A673 (cell line): Measurements from ENCODE around the gene CACNA2D3. TPM values are rescaled to one million over a fixed set of nuclear protein-coding genes. Genes with fewer than 3 reads are reported as not detected.

Source experiments
- BruUV-seq: library from RNA; stranded (reverse); fragments of 400-500 nt; replicated peaks from 2 replicates; lab custom pipeline; 2021; lab: Mats Ljungman, UMichigan
- CTCF ChIA-PET: fragments of 300-600 bp; sonication (Branson Sonifier 250); formaldehyde crosslinking; loops from one replicate; lab custom pipeline; 2022; ENCODE audit warnings: antibody characterized with exemption; lab: Charles Lee
- POLR2A ChIA-PET: fragments of 300-600 bp; sonication (Branson Sonifier 250); formaldehyde crosslinking; loops from one replicate; lab custom pipeline; 2022; ENCODE audit warnings: antibody characterized with exemption; ENCODE audit not compliant: low non-redundant PET; lab: Charles Lee
- DNase-seq: peaks from one replicate; pipeline ENCODE4 v3.0.0-alpha.2; 2015; ENCODE audit warnings: low spot score
- H3K27ac ChIP-seq: fragments of 200-600 bp; sonication (generic); 2 replicates; pipeline ENCODE4 v1.5.1; 2016; ENCODE audit warnings: mixed run types, low read depth, mild to moderate bottlenecking, mixed read lengths, antibody characterized with exemption, low read length; ENCODE audit not compliant: poor library complexity, severe bottlenecking
- H3K27me3 ChIP-seq: fragments of 200-600 bp; sonication (generic); replicated peaks from 2 replicates; pipeline ENCODE4 v1.6.1; 2017; ENCODE audit warnings: mixed run types, low read depth, mild to moderate bottlenecking, mixed read lengths, antibody characterized with exemption, low read length; ENCODE audit not compliant: insufficient read depth, poor library complexity
- H3K36me3 ChIP-seq: fragments of 200-600 bp; sonication (generic); 2 replicates; pipeline ENCODE4 v1.6.1; 2016; ENCODE audit warnings: mixed run types, mild to moderate bottlenecking, mixed read lengths, antibody characterized with exemption, low read length; ENCODE audit not compliant: insufficient read depth, poor library complexity, severe bottlenecking
- H3K4me1 ChIP-seq: fragments of 200-600 bp; sonication (generic); 2 replicates; pipeline ENCODE4 v1.6.1; 2017; ENCODE audit warnings: mixed run types, mild to moderate bottlenecking, mixed read lengths, antibody characterized with exemption, low read length; ENCODE audit not compliant: insufficient read depth, poor library complexity, severe bottlenecking
- H3K4me3 ChIP-seq: fragments of 200-600 bp; sonication (generic); 2 replicates; pipeline ENCODE4 v1.5.1; 2016; ENCODE audit warnings: low read depth, mixed run types, mild to moderate bottlenecking, mixed read lengths, low read length; ENCODE audit not compliant: poor library complexity, severe bottlenecking
- H3K9me3 ChIP-seq: fragments of 200-600 bp; sonication (generic); 2 replicates; pipeline ENCODE4 v1.6.1; 2016; ENCODE audit warnings: mixed run types, low read depth, mild to moderate bottlenecking, mixed read lengths, antibody characterized with exemption, low read length; ENCODE audit not compliant: poor library complexity, severe bottlenecking
- EZH2 ChIP-seq: fragments of 200-600 bp; sonication (generic); IDR thresholded peaks from 2 replicates; pipeline ENCODE4 v1.6.1; 2017; ENCODE audit warnings: borderline replicate concordance, low read depth, mild to moderate bottlenecking, mixed read lengths, antibody characterized with exemption, low read length; ENCODE audit not compliant: poor library complexity, severe bottlenecking
- intact Hi-C: fragments of 100-400 bp; cut with micrococcal nuclease; formaldehyde crosslinking; loops from one replicate; pipeline ENCODE4 v1.10.0; 2022; ENCODE audit not compliant: unreplicated experiment
- total RNA-seq: library from RNA; stranded (reverse); gene quantifications from 2 replicates; pipeline ENCODE4 v1.2.3, GENCODE V29; 2021
- TF ChIP-seq, protein P1 (sequence below): fragments of 300-800, 200-600 bp; sonication (generic); conservative IDR thresholded peaks from 2 replicates; pipeline ENCODE4 v1.5.1; 2017; ENCODE audit warnings: low read depth, mild to moderate bottlenecking, antibody characterized with exemption, low read length, moderate library complexity, mixed read lengths

Gene CACNA2D3
- total RNA-seq, 1 experiment from 2014 or later, result not detected

DNA sequence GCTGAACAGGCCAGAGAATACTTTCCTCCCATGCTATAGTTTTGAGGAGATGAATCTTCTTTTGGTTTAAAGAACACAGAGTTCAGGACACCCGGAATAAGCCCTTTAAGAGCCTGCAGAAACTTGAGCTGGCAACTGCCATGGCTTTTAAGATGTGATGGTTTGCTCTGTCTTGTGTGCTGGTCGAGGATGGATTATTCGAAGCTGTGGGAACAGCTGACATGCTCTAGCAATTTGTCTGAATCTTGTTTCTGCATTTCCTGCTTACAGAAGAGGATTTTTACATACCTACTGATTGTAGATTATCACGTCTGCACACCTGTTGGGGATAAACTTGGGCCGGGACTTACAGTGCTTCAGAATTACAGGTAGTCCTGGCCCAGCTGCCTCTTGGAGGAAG lies 408.6 kb downstream of the CACNA2D3 start:
- Histone ChIP-seq H3K27me3 (no peaks in the 10 kb centered on the region), H3K9me3 (no peaks in the 10 kb centered on the region), H3K27ac (no peak overlapping the region), H3K4me1 (no peaks in the 10 kb centered on the region), H3K4me3 (no peak overlapping the region), H3K36me3 (no peaks in the 10 kb centered on the region)
- no TSS peak for BruUV-seq
- POLR2A ChIA-PET, result no interaction called here
- CTCF ChIA-PET, result no interaction called here
- DNase-seq, result no peak
- intact Hi-C loops, result no loop called here
- TF ChIP-seq, protein P1, sequence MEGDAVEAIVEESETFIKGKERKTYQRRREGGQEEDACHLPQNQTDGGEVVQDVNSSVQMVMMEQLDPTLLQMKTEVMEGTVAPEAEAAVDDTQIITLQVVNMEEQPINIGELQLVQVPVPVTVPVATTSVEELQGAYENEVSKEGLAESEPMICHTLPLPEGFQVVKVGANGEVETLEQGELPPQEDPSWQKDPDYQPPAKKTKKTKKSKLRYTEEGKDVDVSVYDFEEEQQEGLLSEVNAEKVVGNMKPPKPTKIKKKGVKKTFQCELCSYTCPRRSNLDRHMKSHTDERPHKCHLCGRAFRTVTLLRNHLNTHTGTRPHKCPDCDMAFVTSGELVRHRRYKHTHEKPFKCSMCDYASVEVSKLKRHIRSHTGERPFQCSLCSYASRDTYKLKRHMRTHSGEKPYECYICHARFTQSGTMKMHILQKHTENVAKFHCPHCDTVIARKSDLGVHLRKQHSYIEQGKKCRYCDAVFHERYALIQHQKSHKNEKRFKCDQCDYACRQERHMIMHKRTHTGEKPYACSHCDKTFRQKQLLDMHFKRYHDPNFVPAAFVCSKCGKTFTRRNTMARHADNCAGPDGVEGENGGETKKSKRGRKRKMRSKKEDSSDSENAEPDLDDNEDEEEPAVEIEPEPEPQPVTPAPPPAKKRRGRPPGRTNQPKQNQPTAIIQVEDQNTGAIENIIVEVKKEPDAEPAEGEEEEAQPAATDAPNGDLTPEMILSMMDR, result no peak
- TF ChIP-seq EZH2, result no peak

DNA sequence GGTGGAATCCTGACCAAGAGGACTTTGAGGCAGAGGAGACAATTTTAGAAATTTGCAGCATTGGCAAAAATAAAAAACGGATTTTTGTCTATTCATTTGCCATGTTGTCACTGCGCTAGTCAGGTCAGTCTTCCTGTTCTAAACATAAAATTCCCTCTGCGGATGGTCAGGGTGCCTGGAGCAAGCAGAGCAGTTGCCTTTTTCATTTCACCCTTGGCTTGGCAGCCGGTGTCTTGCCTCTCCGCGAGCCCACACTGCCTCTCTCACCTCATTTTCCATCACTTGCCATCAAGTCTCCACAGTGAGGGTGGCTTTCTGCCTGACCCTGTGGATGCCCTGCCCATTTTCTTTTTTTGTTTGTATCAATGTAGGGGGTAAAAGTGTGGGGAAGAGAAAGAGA lies 409.4 kb downstream of the CACNA2D3 start:
- DNase-seq, result no peak
- TF ChIP-seq, protein P1, result no peak
- no peak for TF ChIP-seq EZH2
- H3K36me3 ChIP-seq, result no peaks in the 10 kb centered on the region
- H3K4me1 ChIP-seq, result no peaks in the 10 kb centered on the region
- H3K9me3 ChIP-seq, result no peaks in the 10 kb centered on the region
- H3K4me3 ChIP-seq, result no peak overlapping the region
- no TSS peak for BruUV-seq
- CTCF ChIA-PET, result no interaction called here
- intact Hi-C loops, result no loop called here
- no peak overlapping the region for H3K27ac ChIP-seq
- H3K27me3 ChIP-seq, result no peaks in the 10 kb centered on the region
- POLR2A ChIA-PET, result no interaction called here

DNA sequence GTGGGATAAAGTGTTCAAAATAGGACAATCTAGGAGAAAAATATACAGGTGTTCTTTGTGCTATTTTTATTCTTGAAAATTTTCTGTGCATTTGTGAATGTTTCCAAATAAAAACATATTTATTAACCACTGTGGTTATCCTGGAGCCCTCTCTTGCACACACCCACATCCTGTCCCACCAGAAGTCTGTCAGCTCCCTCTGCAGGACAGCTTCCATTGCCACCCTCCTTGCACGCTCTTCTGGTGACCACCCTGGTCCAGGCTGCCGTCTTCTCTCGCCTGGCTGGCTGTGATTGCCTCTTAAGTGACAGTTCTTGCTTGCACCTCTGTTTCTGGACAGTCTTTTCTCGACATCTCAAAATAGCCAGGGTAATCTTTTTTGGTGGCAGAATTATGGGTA lies 411.5 kb downstream of the CACNA2D3 start:
- no TSS peak for BruUV-seq
- no peak overlapping the region for H3K4me3 ChIP-seq
- H3K27ac ChIP-seq, result no peak overlapping the region
- no peak for DNase-seq
- H3K4me1 ChIP-seq, result no peaks in the 10 kb centered on the region
- H3K9me3 ChIP-seq, result no peaks in the 10 kb centered on the region
- CTCF ChIA-PET, result no interaction called here
- intact Hi-C loops, result no loop called here
- no peaks in the 10 kb centered on the region for H3K36me3 ChIP-seq
- H3K27me3 ChIP-seq, result no peaks in the 10 kb centered on the region
- POLR2A ChIA-PET, result no interaction called here
- no peak for TF ChIP-seq EZH2
- TF ChIP-seq, protein P1, result no peak
